ENCODE results near the gene SLC25A21. TPM values are rescaled to one million over a fixed set of nuclear protein-coding genes. Genes with fewer than 3 reads are reported as not detected.

SLC25A21 gene
- total RNA-seq, 1 donor from 2014 or later: not detected

DNA sequence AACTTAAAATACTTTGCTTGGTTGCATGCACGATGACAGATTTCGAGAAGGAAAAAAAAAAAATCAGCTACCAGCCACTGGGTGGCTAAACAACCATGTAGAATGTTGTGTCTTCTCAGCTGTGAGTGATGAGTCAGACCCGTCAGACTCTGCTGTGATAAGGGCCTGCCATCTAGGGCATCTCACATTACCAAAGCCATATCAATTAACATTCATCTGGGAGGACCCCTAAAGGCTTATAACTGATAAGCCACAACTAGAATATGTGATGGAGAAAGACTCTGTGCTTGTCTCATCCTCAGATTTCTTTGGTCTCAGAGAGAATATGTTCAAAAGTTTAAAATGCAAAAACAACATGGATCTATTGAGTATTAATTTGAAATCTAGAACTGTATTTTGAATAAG is 399.3 kb downstream of the SLC25A21 start:
- intact Hi-C loops (cut with micrococcal nuclease): no loop called here

DNA sequence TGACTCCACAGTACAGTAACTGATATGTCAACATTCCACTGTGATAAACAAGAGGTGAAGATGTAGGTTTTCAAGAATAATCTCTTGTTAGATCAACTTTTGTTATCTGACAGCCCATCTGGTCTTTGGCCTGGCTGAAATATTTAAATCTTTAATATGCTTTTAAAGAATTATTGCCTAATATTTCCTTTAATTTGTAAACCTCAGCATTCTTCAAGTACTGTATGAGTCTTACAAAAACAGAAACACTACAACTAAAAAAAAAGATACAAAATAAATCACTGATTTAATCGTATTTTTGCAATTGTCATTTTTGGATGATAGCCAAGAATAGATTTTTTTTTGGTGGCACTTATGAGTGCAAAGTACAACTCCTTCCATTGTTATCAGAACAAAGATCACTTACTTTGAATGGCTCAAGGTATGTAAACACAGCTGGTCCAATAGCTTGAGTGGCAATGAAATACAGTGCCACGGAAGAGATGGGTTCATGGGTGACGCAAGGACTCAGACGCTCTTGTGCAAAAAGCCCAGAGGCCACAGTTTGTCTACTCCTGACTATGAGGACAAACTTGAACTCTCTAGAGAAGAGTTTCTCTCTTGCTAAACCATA is 401.3 kb downstream of the SLC25A21 start:
- intact Hi-C loops (cut with micrococcal nuclease): no loop called here

DNA sequence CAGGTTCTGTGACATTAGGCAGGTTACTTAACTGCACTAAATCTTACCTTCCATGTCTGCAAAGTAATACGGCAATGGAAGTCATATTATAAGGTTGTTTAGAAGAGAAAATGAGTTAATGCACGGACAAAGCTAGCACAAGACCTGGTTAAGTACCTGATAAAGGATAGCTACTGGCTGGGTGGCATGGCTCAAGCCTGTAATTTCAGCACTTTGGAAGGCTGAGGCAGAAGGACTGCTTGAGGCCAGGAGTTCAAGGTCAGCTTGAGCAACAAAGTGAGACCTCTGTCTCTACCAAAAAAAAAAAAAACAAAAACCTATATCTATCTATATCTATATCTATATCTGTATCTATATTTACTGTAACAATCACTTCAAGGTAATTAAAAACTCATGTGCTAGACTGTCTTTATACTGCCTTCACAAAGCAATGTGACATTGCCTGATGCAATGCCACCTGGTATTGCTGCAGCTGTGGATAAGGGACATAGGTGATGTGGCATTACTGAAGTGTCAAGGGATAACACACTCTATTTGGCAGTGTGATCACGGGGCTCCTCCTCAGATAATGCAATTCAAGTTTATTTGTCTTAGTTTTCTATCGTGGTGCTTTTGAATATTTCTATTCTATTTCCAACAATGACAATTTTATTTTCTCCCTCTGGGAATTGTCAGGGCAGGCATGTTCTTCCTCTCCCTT is 403.6 kb downstream of the SLC25A21 start:
- intact Hi-C loops (cut with micrococcal nuclease): no loop called here

DNA sequence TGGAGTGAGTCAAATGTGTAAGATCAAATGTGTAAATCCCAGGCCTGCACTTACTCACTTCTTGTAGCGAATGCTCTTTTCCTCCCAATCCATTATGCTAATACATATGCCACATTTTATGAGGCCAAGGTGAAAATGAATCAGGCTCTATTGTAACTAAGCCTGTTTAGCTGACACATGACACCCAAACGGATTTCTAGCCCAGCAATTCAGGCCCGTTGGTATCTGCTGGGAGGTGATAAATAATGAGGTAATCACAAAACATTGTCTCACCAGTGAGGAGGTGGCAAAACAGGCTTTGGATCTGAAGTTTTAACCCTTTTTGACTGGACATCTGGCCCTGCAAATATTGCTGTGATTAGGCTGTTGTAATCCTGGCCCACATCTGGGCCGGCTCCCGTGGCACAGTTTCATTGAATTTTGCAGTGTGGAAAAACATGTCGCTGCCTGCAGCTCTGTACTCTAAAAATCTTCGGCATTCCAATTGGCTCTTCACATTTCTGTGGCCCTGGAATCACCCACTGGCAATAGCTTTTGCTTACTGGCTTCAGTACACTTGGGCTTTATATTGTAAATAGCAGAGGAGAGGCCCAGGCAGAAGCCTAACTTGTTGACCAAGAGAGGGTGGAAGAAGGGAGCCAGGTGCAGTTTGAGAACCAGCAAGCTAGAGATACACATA is 404.7 kb downstream of the SLC25A21 start:
- intact Hi-C loops (cut with micrococcal nuclease): no loop called here

DNA sequence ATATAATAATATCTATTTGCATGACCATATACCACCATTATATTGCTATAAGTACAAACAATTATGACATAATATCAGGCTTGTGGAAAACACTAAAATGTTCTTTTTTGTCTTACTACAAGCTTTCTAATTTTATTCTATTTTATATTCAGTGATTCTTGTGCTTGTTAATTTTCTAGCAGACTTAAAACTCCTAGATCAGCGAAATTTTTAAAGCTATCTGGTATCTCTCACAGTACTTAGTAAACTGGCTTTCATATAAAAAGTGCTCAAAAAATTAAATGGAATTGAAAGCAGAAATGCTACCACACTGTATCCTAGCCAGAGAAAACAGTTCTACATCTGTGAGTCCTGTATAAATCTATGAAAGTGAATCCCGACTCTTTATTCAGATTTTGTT is 405.4 kb downstream of the SLC25A21 start:
- intact Hi-C loops (cut with micrococcal nuclease): no loop called here

DNA sequence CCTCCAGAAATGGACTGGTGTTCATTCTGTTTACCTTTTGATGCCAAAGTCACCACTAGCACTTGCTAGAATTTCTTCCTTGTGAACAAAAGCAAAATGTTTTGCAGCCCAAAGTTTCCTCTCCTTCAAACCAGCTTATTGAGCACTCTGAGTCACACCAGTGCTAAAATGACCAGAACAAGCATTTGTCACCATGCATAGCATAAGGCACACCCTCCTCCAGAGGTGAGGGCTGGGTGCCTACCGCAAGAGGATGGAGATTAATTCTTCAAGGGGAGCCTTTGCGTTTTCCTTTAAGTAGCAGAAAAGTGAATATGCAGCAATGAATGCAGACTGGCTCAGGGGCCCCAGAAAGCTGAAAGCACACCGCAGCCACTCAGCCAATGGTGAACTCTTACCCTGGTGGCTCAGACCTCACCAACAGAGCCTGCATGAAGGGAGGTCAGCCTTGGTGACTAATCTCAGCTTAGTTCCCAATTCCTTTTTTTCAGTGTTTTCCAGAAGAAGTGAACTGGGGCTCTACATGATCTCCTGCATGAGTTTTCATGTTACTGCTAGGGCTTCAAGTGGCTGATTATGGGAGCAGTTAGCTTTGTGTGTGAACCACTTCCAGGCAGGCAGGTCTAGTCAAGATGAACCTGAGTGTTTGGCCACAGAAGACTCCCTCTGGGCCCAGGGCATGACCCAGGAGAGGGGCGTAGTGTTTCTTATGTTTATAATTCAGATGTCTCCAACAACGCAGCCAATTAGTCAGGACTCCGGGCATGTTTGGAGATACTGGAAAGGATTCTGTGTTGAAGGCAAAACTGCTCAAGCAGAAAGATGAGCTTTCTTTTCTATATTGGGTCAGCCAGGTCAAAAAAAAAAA is 414.4 kb downstream of the SLC25A21 start:
- intact Hi-C loops (cut with micrococcal nuclease): no loop called here

DNA sequence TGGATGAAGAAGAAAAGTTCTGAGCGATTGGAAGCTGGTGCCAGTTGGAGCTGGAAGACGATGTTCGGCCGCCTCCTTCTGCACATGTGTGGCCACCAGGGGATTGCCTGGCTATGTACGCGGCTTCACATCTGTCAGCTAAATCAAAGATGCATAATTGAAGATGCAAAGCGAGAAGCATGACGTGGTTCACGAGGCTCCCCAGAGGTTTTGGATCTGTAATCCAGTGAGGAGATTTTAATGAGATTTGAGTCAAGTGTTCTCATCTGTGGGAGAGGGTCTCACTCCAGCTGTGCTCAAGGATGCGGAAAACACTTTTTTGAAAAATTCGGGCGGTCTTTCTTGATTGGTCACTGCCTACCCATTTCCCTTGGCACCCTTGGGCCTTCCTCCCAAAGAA is 416.2 kb downstream of the SLC25A21 start:
- intact Hi-C loops (cut with micrococcal nuclease): no loop called here

DNA sequence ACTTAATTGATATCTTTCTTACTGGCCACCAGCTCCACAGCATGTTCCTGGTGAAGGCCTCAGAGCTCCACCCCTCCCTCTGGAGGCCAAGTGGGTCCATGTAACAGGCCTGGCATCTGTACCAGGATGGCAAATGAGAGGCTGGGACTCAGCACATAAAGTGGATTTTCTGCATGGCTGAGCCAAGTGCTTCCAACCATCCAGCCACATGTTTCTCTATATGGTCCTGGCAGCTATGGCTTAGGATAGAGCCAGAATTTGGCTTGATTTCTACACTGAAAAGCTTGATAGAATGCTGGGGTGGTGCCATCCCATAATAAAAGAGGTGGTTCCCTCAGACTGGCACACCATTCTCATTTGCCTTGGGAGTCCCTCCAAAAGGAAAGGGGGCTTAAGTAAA is 416.6 kb downstream of the SLC25A21 start:
- intact Hi-C loops (cut with micrococcal nuclease): no loop called here

DNA sequence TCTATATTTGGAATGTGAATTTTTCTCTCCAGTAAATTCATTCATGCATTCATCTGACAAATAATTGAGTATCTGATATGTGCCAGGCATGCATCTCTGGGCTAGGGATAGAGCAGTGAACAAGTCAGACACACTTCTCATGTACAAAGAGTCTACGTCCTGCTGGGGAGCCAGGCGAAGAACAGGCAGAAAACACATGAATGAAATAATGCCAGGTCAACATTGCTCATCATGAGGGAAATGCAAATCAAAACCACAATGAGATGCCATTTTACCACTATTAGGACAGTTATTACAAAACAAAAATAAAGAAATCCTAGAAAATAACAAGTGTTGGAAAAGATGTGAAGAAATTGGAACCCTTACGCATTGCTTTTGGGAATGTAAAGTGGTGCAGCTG is 420.5 kb downstream of the SLC25A21 start:
- intact Hi-C loops (cut with micrococcal nuclease): no loop called here

DNA sequence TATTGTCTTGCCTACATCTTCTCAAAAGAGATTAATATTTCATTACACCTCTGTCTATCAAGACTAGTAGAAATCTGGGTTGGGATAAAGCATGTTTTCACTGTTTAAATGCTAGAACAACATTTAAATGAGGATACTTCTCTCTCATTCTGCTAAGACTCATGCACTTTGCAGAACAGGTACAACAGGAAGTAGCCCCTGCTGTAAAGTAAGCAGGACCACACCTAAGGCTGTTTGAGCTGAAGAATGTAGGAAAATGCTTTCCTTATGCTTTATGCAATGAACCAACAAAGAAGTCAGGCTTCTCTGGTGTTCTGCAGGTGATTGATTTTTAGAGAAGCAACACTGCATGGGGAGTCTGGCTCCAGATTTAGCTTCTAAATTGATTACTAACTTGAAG is 421.3 kb downstream of the SLC25A21 start:
- intact Hi-C loops (cut with micrococcal nuclease): no loop called here

DNA sequence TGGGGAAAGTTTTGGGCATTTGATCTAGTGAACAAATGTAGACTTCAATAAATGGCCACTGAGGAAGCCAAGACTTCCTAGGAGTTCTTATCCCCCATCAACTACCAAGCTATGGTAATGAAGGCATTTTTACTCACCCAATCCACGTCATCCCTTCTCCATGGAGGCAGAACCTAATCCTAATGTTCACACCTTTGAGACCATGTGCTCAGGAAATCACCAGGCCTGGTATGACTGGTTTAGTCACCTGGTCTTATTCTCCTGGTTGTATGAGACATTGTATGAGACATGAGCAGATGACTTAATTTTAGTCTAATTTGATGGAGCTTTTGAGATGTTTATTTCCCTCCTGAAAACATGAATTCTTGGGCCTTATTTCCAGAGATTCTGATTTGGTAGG is 422.2 kb downstream of the SLC25A21 start:
- intact Hi-C loops (cut with micrococcal nuclease): no loop called here

DNA sequence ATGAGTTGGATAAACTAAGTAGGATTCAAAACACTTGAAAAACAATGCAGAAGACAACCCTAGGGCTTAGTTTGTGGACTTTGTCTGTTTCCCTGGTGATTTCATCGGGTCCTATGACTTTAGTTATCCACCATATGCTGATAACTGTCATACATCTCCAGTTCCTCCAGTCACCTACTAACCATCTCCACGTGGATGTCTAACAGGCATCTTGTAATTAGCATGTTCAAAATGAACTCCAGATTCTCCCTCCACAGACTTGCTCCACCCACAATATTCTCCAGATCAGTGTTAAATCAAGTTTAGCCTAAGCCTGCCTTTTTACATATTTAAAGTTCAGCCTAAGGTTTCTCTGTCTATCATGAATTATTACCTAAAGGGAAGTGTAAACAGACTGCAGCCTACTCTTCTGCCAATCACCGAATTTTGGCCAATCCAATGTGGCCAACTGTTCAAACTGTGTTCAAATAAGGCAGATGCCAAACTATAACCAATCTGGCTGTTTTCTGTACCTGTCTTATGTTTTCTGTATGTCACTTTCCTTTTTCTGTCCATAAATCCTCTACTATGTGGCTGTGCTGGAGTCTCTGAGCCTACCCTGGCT is 423.7 kb downstream of the SLC25A21 start:
- intact Hi-C loops (cut with micrococcal nuclease): no loop called here

DNA sequence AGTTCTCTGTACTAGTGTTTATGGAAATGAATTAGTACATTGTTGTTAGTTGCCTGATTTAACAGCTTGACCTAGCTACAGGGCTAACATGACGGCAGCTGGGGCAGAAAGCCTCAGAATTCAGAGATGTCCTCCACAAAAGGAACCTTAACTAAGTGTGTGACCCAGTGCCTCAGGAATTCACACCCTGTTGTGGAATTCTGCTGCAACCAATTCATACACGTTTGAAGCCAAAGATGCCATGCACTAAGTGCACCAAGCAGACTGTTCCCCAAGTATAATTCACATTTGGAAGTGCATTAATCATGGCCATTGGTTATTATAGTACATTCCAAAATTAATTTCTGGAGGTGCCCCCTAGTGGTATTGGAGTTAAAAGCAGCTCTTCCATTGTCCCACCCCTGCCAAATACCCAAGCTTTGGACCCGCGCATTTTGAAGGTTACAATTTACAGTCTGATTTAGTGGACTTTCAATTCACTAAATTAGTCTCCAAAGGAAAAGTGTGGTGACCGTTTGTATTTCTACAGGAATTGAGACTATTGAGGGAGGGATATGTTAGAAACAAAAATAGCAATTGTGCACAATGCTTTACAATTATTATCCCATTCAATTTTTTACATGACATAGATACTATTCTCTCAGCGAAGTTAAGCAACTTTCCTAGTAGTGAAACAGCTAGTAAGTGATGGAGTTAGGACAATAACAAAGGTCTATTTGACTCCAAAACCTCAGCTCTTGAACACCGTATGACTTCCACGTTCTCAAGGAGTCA is 424.8 kb downstream of the SLC25A21 start:
- intact Hi-C loops (cut with micrococcal nuclease): no loop called here

DNA sequence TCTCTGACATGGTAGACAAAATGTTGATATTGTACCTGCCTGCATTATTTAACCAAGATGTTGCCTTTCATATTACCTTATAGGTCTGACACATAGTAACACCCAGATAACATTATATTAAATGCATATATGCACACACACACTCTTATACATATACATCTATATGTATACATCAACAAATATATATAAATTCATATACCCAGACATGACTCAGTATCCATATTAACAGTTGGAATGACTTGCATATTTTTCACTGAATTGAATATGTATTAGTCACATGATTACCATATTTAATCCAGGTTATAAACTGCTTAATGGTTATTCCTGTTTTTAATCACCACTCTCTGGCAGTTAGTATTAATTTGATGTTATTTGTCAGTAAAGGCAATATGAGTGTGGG is 425.5 kb downstream of the SLC25A21 start:
- intact Hi-C loops (cut with micrococcal nuclease): no loop called here

DNA sequence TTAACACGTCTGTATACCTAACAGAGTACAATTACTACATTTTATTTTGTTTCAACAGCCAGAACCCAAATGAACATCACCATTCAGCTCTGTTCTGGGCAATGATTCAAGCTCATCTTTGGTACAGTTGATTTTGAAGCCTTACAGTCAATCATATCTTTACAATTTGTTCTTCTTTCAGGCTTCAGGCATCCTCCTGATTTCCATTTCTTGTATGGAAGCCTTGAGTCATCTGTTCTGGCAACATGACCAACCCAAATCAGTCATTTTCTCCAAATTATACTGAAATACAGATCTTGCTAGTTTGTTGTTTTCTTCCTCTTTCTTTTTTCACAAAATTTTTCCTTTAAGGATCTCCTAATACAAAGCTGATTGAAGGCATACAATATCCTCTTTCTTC is 430.5 kb downstream of the SLC25A21 start:
- intact Hi-C loops (cut with micrococcal nuclease): no loop called here

DNA sequence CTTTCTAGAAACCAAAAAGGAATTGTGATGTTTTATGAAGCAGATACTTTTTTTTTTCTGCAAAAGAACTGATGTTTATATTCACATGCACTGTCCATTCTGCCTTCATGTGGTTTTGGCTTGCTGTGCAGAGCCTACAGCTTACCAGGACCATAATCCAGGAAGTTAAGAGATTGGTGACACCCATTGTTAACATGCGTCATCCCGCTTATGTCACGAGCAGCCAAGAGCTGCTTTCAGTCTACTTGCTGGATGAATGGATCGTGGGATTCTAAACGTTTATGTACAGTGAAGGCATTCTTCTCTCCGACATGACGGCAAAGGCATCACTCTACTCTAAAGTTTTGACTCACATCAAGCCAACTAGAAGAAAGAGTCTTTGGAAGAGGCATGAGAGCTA is 434.1 kb downstream of the SLC25A21 start:
- intact Hi-C loops (cut with micrococcal nuclease): no loop called here

DNA sequence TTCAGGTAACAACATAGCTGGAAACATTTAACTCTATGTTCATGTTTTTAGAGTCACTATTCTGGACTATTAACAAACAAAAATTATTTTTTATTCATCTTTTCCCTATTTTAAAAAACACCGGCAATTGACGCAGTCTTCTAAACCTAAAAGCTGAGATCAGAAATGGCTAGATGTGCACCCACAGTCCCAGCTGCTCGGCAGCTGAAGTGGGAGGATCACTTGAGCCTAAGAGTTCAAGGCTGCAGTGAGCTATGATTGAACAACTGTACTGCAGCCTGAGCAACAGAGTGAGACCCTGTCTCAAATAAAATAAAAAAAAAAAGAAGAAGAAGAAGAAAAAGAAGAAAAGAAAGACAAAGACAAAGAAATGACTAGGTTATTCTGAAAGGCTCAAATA is 446.3 kb downstream of the SLC25A21 start:
- intact Hi-C loops (cut with micrococcal nuclease): no loop called here

DNA sequence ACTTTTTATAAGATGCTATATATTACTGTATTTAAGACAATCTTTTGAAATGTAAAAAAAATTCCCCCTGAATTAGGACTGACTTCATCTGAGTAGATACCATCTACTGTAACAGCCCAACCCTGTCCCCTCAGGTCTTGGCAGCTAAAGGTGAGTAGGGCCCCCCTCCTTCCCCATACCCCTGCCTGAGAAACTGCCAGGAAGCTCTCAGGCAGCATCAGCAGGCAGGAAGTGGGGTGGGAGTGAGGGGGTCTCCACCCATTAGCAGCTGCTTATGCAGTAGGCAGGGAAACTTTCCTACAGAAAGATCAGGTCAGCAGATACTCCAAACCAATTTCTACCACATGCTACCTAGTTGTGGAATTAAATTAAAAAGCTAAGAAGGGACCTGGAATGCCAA is 448.2 kb downstream of the SLC25A21 start:
- intact Hi-C loops (cut with micrococcal nuclease): no loop called here

DNA sequence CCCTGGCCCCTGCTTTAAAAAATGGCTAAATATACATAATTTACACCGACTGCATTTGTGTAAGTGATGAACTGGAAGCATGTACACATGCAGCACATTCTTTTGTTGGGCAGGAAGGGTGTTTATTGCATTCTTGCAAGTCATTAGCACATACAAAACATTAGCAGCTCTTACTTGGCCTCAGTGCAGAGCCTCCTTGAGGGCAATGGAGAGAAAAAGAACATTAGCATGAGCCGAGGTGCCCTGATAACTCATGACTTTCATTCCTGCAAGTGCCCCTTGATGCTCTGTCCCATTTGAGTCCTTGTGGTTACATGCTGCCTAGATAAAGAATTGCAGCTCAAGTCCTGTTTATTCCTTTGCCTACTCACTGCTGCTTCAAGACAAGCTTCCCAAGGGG is 448.9 kb downstream of the SLC25A21 start:
- intact Hi-C loops (cut with micrococcal nuclease): no loop called here

DNA sequence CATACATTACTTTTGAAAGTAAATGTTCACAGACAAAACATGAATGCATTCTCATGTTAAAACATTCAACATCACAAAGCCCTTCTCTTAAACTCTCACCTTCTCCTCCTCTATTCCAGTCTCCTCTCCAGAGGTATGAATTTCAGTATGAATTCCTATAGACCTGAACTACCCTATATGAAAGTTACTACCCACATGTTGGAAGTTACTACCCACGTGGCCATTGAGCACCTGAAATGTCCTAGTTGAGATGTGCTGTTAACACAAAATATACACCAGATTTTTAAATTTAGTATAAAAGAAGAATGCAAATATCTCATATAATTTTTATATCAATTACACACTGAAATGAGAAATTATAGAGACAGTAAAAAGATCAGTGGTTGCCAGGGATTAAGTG is 450.5 kb downstream of the SLC25A21 start:
- intact Hi-C loops (cut with micrococcal nuclease): no loop called here

DNA sequence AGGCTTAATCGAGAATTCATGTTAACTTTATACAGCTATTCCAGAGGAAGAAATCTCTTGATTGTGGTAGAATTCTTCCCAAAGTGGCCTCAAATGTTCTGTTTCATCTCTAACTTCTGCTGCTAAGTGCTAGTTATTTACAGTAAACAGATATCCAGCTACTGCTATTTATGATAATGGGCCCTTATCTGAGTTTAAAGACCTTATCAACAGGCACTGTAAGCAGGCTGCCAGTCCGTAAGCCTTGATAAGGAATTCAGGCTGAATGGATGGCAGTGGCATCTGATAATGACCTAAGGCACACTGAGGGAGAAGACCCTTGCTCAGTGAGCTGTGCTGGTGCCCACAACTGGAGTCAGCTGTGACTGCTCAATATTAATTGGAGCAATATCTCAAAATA is 451.7 kb downstream of the SLC25A21 start:
- intact Hi-C loops (cut with micrococcal nuclease): no loop called here
